RWPE2 (cell line): Measurements from ENCODE around the gene RBL1.
A peak's percentile ranks its signal among the peaks of the same experiment; 100 is the strongest.

Experiments
- ATAC-seq: fragments of 200-7000 bp; cut with Tn5 transposase; 3 replicates; pipeline ENCODE4 v1.9.1; 2021; ENCODE audit warnings: low read depth
- DNase-seq: peaks from one replicate; pipeline ENCODE4 v3.0.0-alpha.2; 2020; ENCODE audit warnings: low spot score
- H3K27ac ChIP-seq: fragments of 450-650 bp; 2 replicates; pipeline ENCODE4 v1.5.1; 2017; ENCODE audit warnings: mild to moderate bottlenecking; ENCODE audit not compliant: poor library complexity, severe bottlenecking
- H3K27me3 ChIP-seq: fragments of 250-450 bp; sonication (Bioruptor Pico); 2 replicates; pipeline ENCODE4 v1.5.1; 2021; ENCODE audit warnings: mild to moderate bottlenecking, moderate library complexity; ENCODE audit not compliant: insufficient read depth, poor library complexity, severe bottlenecking
- H3K36me3 ChIP-seq: fragments of 250-450 bp; sonication (Bioruptor Pico); 2 replicates; pipeline ENCODE4 v1.5.1; 2020; ENCODE audit warnings: low read depth, mild to moderate bottlenecking, moderate library complexity
- H3K4me1 ChIP-seq: fragments of 250-450 bp; sonication (Bioruptor Pico); 2 replicates; pipeline ENCODE4 v1.5.1; 2021; ENCODE audit warnings: mild to moderate bottlenecking, moderate library complexity; ENCODE audit not compliant: insufficient read depth, poor library complexity, severe bottlenecking
- H3K4me3 ChIP-seq: fragments of 250-450 bp; sonication (Bioruptor Pico); 2 replicates; pipeline ENCODE4 v1.5.1; 2021; ENCODE audit warnings: mild to moderate bottlenecking, moderate library complexity; ENCODE audit not compliant: severe bottlenecking
- H3K9me3 ChIP-seq: fragments of 250-450 bp; sonication (Bioruptor Pico); 2 replicates; pipeline ENCODE4 v1.5.1; 2021; ENCODE audit warnings: mild to moderate bottlenecking, moderate library complexity; ENCODE audit not compliant: severe bottlenecking
- CTCF ChIP-seq: fragments of 450-650 bp; IDR thresholded peaks from one replicate; pipeline ENCODE4 v1.5.1; 2017; ENCODE audit warnings: mild to moderate bottlenecking, moderate library complexity; ENCODE audit not compliant: poor library complexity, severe bottlenecking

The RBL1 gene

DNA sequence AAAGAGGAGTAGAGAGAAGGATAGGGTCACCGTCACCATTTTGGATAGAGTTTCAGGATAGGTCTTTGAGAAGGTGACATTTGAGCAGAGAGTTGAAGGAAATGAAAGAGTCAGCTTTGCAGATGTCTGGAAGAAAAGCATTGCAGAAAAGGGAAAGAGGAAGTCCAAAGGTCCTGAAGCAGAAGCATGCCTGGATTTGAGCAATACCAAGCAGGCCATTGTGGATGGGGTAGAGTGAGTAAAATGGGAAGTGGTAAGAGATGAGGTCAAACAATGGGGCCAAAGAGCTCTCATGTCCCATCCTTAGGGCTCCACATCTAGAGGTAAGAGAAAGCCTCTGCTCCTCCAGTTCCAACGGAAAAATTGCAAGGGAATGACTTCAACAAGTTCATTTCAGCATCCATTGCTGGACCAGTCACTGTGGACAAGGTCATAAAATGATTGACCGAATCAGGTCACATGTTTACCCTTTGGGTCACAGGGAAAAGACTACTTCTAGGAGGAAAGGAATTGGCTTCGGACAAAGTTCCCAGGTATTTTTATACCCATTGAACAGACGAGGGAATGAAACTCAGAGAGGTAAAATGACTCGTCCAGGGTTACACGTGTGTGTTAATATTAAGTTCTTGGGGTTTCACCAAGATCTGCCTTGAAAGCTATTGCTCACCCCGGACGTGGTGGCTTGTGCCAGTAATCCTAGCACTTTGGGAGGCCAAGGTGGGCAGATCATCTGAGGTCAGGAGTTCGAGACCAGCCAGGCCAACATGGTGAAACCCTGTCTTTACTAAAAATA lies 137.7 kb downstream of the RBL1 start:
- no peaks in the 10 kb centered on the region for H3K9me3 ChIP-seq
- DNase-seq (peak; percentile 47), ATAC-seq (no peak)
- no peak for TF ChIP-seq CTCF
- no peaks in the 10 kb centered on the region for H3K36me3 ChIP-seq
- no peaks in the 10 kb centered on the region for H3K4me1 ChIP-seq
- H3K4me3 ChIP-seq = no peak overlapping the region
- no peak overlapping the region for H3K27ac ChIP-seq
- H3K27me3 ChIP-seq = no peaks in the 10 kb centered on the region

GRCh38 chr20:36956674-36957073 lies 139.1 kb downstream of the RBL1 start:
- Histone ChIP-seq H3K27ac (no peak overlapping the region), H3K4me1 (no peaks in the 10 kb centered on the region), H3K4me3 (no peak overlapping the region), H3K9me3 (no peaks in the 10 kb centered on the region), H3K27me3 (no peaks in the 10 kb centered on the region), H3K36me3 (no peaks in the 10 kb centered on the region)
- no peak for ATAC-seq
- no peak for TF ChIP-seq CTCF
- peak; percentile 25 for DNase-seq

DNA sequence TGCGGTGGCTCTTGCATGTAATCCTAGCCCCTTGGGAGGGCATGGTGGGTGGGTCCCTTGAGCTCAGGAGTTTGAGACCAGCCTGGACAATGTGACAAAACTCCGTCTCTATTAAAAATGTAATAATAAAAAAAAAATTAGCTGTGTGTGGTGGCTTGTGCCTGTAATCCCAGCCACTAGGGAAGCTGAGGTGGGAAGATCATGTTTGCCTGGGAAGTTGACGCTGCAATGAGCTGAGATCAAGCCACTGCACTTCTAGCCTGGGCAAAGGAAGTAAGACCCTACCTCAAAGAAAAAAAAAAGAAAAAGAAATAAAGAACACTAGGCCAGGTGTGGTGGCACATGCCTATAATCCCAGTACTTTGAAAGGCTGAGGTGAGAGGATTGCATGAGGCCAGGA lies 139.8 kb downstream of the RBL1 start:
- Histone ChIP-seq H3K36me3 (no peaks in the 10 kb centered on the region), H3K27ac (no peak overlapping the region), H3K27me3 (no peaks in the 10 kb centered on the region), H3K9me3 (no peaks in the 10 kb centered on the region), H3K4me1 (no peaks in the 10 kb centered on the region), H3K4me3 (no peak overlapping the region)
- peak; percentile 48 for DNase-seq
- ATAC-seq = no peak
- TF ChIP-seq CTCF = no peak

- H3K27me3 ChIP-seq = no peaks in the 10 kb centered on the region
- H3K27ac ChIP-seq = peak overlapping the region; percentile 15
- TF ChIP-seq CTCF = no peak
- peaks cover 8% of the 10 kb centered on the region for H3K4me1 ChIP-seq
- H3K4me3 ChIP-seq = peak overlapping the region; percentile 65
- H3K9me3 ChIP-seq = no peaks in the 10 kb centered on the region
- no peak for DNase-seq
- no peak; the same call in 1 of the 3 replicates for ATAC-seq
- no peaks in the 10 kb centered on the region for H3K36me3 ChIP-seq
Observed at GRCh38 chr20:36951979-36952738, 143.6 kb downstream of the RBL1 start.
